Ishikawa (cell line): ENCODE results near the gene THSD7A.

Experiments
- CEBPB ChIP-seq: IDR thresholded peaks from 2 replicates; pipeline ENCODE4 v1.6.1; 2012
- EGR1 ChIP-seq: IDR thresholded peaks from 2 replicates; pipeline ENCODE4 v1.6.1; 2012
- EP300 ChIP-seq: IDR thresholded peaks from 2 replicates; pipeline ENCODE4 v1.6.1; 2012; ENCODE audit warnings: borderline replicate concordance
- MAX ChIP-seq: IDR thresholded peaks from 2 replicates; pipeline ENCODE4 v1.6.1; 2012
- NFIC ChIP-seq: IDR thresholded peaks from 2 replicates; pipeline ENCODE4 v1.6.1; 2012
- RAD21 ChIP-seq: IDR thresholded peaks from 2 replicates; pipeline ENCODE4 v1.6.1; 2012; ENCODE audit warnings: low read depth
- REST ChIP-seq: IDR thresholded peaks from 2 replicates; pipeline ENCODE4 v1.6.1; 2012; ENCODE audit warnings: low read depth, mild to moderate bottlenecking
- TAF1 ChIP-seq: IDR thresholded peaks from 2 replicates; pipeline ENCODE4 v1.6.1; 2012; ENCODE audit warnings: low read depth, mild to moderate bottlenecking
- TCF12 ChIP-seq: IDR thresholded peaks from 2 replicates; pipeline ENCODE4 v1.6.1; 2012; ENCODE audit warnings: low read depth
- USF1 ChIP-seq: IDR thresholded peaks from 2 replicates; pipeline ENCODE4 v1.6.1; 2012
- YY1 ChIP-seq: IDR thresholded peaks from 2 replicates; pipeline ENCODE4 v1.6.1; 2012; ENCODE audit warnings: low read depth
- ZBTB7A ChIP-seq: IDR thresholded peaks from 2 replicates; pipeline ENCODE4 v1.6.1; 2012; ENCODE audit warnings: low read depth

GRCh38 chr7:11792166-11792565 lies 39.8 kb downstream of the THSD7A start:
- TF ChIP-seq EP300 (no peak), RAD21 (no peak), ZBTB7A (no peak), YY1 (no peak), MAX (no peak), EGR1 (no peak), USF1 (no peak), TAF1 (no peak), TCF12 (no peak), NFIC (no peak), REST (no peak), CEBPB (no peak)
